NCI-H774 (cell line): ENCODE data around the gene CNTNAP2.
"Not testable (repeated sequence)": the region's sequence is repeated elsewhere in the genome, so short reads cannot be mapped to it uniquely, and the experiment has no call there.

ENCODE experiments used
- DNase-seq: peaks from one replicate; lab custom pipeline; 2025; lab: John Stamatoyannopoulos, UW

CNTNAP2 gene

GRCh38 chr7:147567043-147567442 lies 1450.4 kb downstream of the CNTNAP2 start:
- DNase-seq, result no peak

- DNase-seq, result no peak
These were observed 1452.7 kb downstream of the CNTNAP2 start for GRCh38 chr7:147569116-147569913.

- no peak for DNase-seq
These were observed 1453.8 kb downstream of the CNTNAP2 start for GRCh38 chr7:147570390-147570789.

- no peak for DNase-seq
These were observed 1455.0 kb downstream of the CNTNAP2 start for GRCh38 chr7:147571436-147572185.

GRCh38 chr7:147578196-147578595 lies 1461.6 kb downstream of the CNTNAP2 start:
- DNase-seq, result no peak

GRCh38 chr7:147579148-147579547 lies 1462.5 kb downstream of the CNTNAP2 start:
- DNase-seq, result no peak

GRCh38 chr7:147584771-147585193 lies 1468.2 kb downstream of the CNTNAP2 start:
- DNase-seq, result no peak

GRCh38 chr7:147586110-147586509 lies 1469.5 kb downstream of the CNTNAP2 start:
- no peak for DNase-seq

- no peak for DNase-seq
These were observed 1469.9 kb downstream of the CNTNAP2 start for GRCh38 chr7:147586526-147586925.

GRCh38 chr7:147593271-147594057 lies 1476.9 kb downstream of the CNTNAP2 start:
- no peak for DNase-seq

GRCh38 chr7:147595042-147595441 lies 1478.4 kb downstream of the CNTNAP2 start:
- DNase-seq, result no peak

GRCh38 chr7:147598687-147599086 lies 1482.1 kb downstream of the CNTNAP2 start:
- not testable (repeated sequence) for DNase-seq

GRCh38 chr7:147605323-147605722 lies 1488.7 kb downstream of the CNTNAP2 start:
- no peak for DNase-seq

- no peak for DNase-seq
These were observed 1490.7 kb downstream of the CNTNAP2 start for GRCh38 chr7:147607157-147607800.

- DNase-seq, result no peak
These were observed 1494.8 kb downstream of the CNTNAP2 start for GRCh38 chr7:147611431-147611830.

GRCh38 chr7:147635288-147635687 lies 1518.7 kb downstream of the CNTNAP2 start:
- no peak for DNase-seq

GRCh38 chr7:147636553-147636952 lies 1520.0 kb downstream of the CNTNAP2 start:
- DNase-seq, result no peak

GRCh38 chr7:147638566-147638965 lies 1522.0 kb downstream of the CNTNAP2 start:
- no peak for DNase-seq

GRCh38 chr7:147639037-147639436 lies 1522.4 kb downstream of the CNTNAP2 start:
- DNase-seq, result no peak

- no peak for DNase-seq
These were observed 1523.2 kb downstream of the CNTNAP2 start for GRCh38 chr7:147639751-147640150.

- no peak for DNase-seq
These were observed 1524.2 kb downstream of the CNTNAP2 start for GRCh38 chr7:147640821-147641220.

- no peak for DNase-seq
These were observed 1530.0 kb downstream of the CNTNAP2 start for GRCh38 chr7:147646568-147646967.
